ENCODE results near the gene ATP1A4.

Gene ATP1A4

GRCh38 chr1:160143695-160144094 lies 7.7 kb upstream of the ATP1A4 start:
- no peak overlapping the region for H3K27ac ChIP-seq (ENCODE audit: low read length)
- no peaks in the 10 kb centered on the region for H3K9me3 ChIP-seq (ENCODE audit: control insufficient read depth, insufficient read depth, low read length)
- no peak for DNase-seq (ENCODE audit: low read depth, low spot score)
- H3K36me3 ChIP-seq (ENCODE audit: control insufficient read depth, insufficient read depth, low read length), result no peaks in the 10 kb centered on the region
- no CpG with 5 or more reads among the region's 1 CpG for WGBS (ENCODE audit: insufficient coverage, insufficient read length)
- H3K4me1 ChIP-seq (ENCODE audit: control insufficient read depth, insufficient read depth, low read length), result no peaks in the 10 kb centered on the region
- H3K4me3 ChIP-seq (ENCODE audit: low read length), result no peak overlapping the region
- no peaks in the 10 kb centered on the region for H3K27me3 ChIP-seq (ENCODE audit: control insufficient read depth, insufficient read depth, low read length)

- WGBS (ENCODE audit: insufficient coverage, insufficient read length), result no CpG with 5 or more reads among the region's 4 CpGs
These were observed 6.5 kb upstream of the ATP1A4 start for GRCh38 chr1:160144921-160145320.

GRCh38 chr1:160146107-160146506 lies 5.3 kb upstream of the ATP1A4 start:
- H3K27ac ChIP-seq (ENCODE audit: low read length), result no peak overlapping the region
- no peaks in the 10 kb centered on the region for H3K36me3 ChIP-seq (ENCODE audit: control insufficient read depth, insufficient read depth, low read length)
- WGBS (ENCODE audit: insufficient coverage, insufficient read length), result no CpG with 5 or more reads among the region's 14 CpGs
- no peak for DNase-seq (ENCODE audit: low read depth, low spot score)
- H3K4me3 ChIP-seq (ENCODE audit: low read length), result no peak overlapping the region
- no peaks in the 10 kb centered on the region for H3K4me1 ChIP-seq (ENCODE audit: control insufficient read depth, insufficient read depth, low read length)
- no peaks in the 10 kb centered on the region for H3K27me3 ChIP-seq (ENCODE audit: control insufficient read depth, insufficient read depth, low read length)
- H3K9me3 ChIP-seq (ENCODE audit: control insufficient read depth, insufficient read depth, low read length), result no peaks in the 10 kb centered on the region

More at GRCh38 chr1:160144921-160145320, 6.5 kb upstream of the ATP1A4 start:
- no peaks in the 10 kb centered on the region for H3K4me1 ChIP-seq (ENCODE audit: control insufficient read depth, insufficient read depth, low read length)
- no peak for DNase-seq (ENCODE audit: low read depth, low spot score)
- no peaks in the 10 kb centered on the region for H3K9me3 ChIP-seq (ENCODE audit: control insufficient read depth, insufficient read depth, low read length)
- H3K27me3 ChIP-seq (ENCODE audit: control insufficient read depth, insufficient read depth, low read length), result no peaks in the 10 kb centered on the region
- no peak overlapping the region for H3K27ac ChIP-seq (ENCODE audit: low read length)
- H3K4me3 ChIP-seq (ENCODE audit: low read length), result no peak overlapping the region
- H3K36me3 ChIP-seq (ENCODE audit: control insufficient read depth, insufficient read depth, low read length), result no peaks in the 10 kb centered on the region

GRCh38 chr1:160148121-160148520 lies 3.3 kb upstream of the ATP1A4 start:
- Histone ChIP-seq H3K9me3 (ENCODE audit: control insufficient read depth, insufficient read depth, low read length) (no peaks in the 10 kb centered on the region), H3K36me3 (ENCODE audit: control insufficient read depth, insufficient read depth, low read length) (no peaks in the 10 kb centered on the region), H3K27me3 (ENCODE audit: control insufficient read depth, insufficient read depth, low read length) (no peaks in the 10 kb centered on the region), H3K4me3 (ENCODE audit: low read length) (no peak overlapping the region), H3K27ac (ENCODE audit: low read length) (no peak overlapping the region), H3K4me1 (ENCODE audit: control insufficient read depth, insufficient read depth, low read length) (no peaks in the 10 kb centered on the region)
- no CpG with 5 or more reads among the region's 3 CpGs for WGBS (ENCODE audit: insufficient coverage, insufficient read length)
- DNase-seq (ENCODE audit: low read depth, low spot score), result no peak

- no peak overlapping the region for H3K27ac ChIP-seq (ENCODE audit: low read length)
- no peak for DNase-seq (ENCODE audit: low read depth, low spot score)
These were observed 2.2 kb upstream of the ATP1A4 start for GRCh38 chr1:160149233-160149632.

GRCh38 chr1:160149716-160150115 lies 1.7 kb upstream of the ATP1A4 start:
- no CpG with 5 or more reads among the region's 2 CpGs for WGBS (ENCODE audit: insufficient coverage, insufficient read length)
- no peak for DNase-seq (ENCODE audit: low read depth, low spot score)
- Histone ChIP-seq H3K27me3 (ENCODE audit: control insufficient read depth, insufficient read depth, low read length) (no peaks in the 10 kb centered on the region), H3K9me3 (ENCODE audit: control insufficient read depth, insufficient read depth, low read length) (no peaks in the 10 kb centered on the region), H3K4me3 (ENCODE audit: low read length) (no peak overlapping the region), H3K4me1 (ENCODE audit: control insufficient read depth, insufficient read depth, low read length) (no peaks in the 10 kb centered on the region), H3K36me3 (ENCODE audit: control insufficient read depth, insufficient read depth, low read length) (no peaks in the 10 kb centered on the region), H3K27ac (ENCODE audit: low read length) (no peak overlapping the region)

More at GRCh38 chr1:160149233-160149632, 2.2 kb upstream of the ATP1A4 start:
- Histone ChIP-seq H3K4me1 (ENCODE audit: control insufficient read depth, insufficient read depth, low read length) (no peaks in the 10 kb centered on the region), H3K4me3 (ENCODE audit: low read length) (no peak overlapping the region), H3K36me3 (ENCODE audit: control insufficient read depth, insufficient read depth, low read length) (no peaks in the 10 kb centered on the region), H3K9me3 (ENCODE audit: control insufficient read depth, insufficient read depth, low read length) (no peaks in the 10 kb centered on the region), H3K27me3 (ENCODE audit: control insufficient read depth, insufficient read depth, low read length) (no peaks in the 10 kb centered on the region)

GRCh38 chr1:160154790-160155189 lies 3.4 kb downstream of the ATP1A4 start:
- Histone ChIP-seq H3K4me3 (ENCODE audit: low read length) (no peak overlapping the region), H3K27me3 (ENCODE audit: control insufficient read depth, insufficient read depth, low read length) (no peaks in the 10 kb centered on the region), H3K27ac (ENCODE audit: low read length) (no peak overlapping the region), H3K4me1 (ENCODE audit: control insufficient read depth, insufficient read depth, low read length) (no peaks in the 10 kb centered on the region), H3K36me3 (ENCODE audit: control insufficient read depth, insufficient read depth, low read length) (no peaks in the 10 kb centered on the region), H3K9me3 (ENCODE audit: control insufficient read depth, insufficient read depth, low read length) (no peaks in the 10 kb centered on the region)
- WGBS (ENCODE audit: insufficient coverage, insufficient read length), result no CpG with 5 or more reads among the region's 3 CpGs
- DNase-seq (ENCODE audit: low read depth, low spot score), result no peak

GRCh38 chr1:160156361-160156760 lies 5.0 kb downstream of the ATP1A4 start:
- WGBS (ENCODE audit: insufficient coverage, insufficient read length), result no CpG with 5 or more reads among the region's 5 CpGs
- Histone ChIP-seq H3K27ac (ENCODE audit: low read length) (no peak overlapping the region), H3K4me1 (ENCODE audit: control insufficient read depth, insufficient read depth, low read length) (no peaks in the 10 kb centered on the region), H3K4me3 (ENCODE audit: low read length) (no peak overlapping the region), H3K9me3 (ENCODE audit: control insufficient read depth, insufficient read depth, low read length) (no peaks in the 10 kb centered on the region), H3K36me3 (ENCODE audit: control insufficient read depth, insufficient read depth, low read length) (no peaks in the 10 kb centered on the region), H3K27me3 (ENCODE audit: control insufficient read depth, insufficient read depth, low read length) (no peaks in the 10 kb centered on the region)
- DNase-seq (ENCODE audit: low read depth, low spot score), result no peak

GRCh38 chr1:160157174-160157573 lies 5.8 kb downstream of the ATP1A4 start:
- no CpG with 5 or more reads among the region's 4 CpGs for WGBS (ENCODE audit: insufficient coverage, insufficient read length)
- Histone ChIP-seq H3K4me1 (ENCODE audit: control insufficient read depth, insufficient read depth, low read length) (no peaks in the 10 kb centered on the region), H3K36me3 (ENCODE audit: control insufficient read depth, insufficient read depth, low read length) (no peaks in the 10 kb centered on the region), H3K27ac (ENCODE audit: low read length) (no peak overlapping the region), H3K27me3 (ENCODE audit: control insufficient read depth, insufficient read depth, low read length) (no peaks in the 10 kb centered on the region), H3K4me3 (ENCODE audit: low read length) (no peak overlapping the region), H3K9me3 (ENCODE audit: control insufficient read depth, insufficient read depth, low read length) (no peaks in the 10 kb centered on the region)
- DNase-seq (ENCODE audit: low read depth, low spot score), result no peak

GRCh38 chr1:160158031-160158430 lies 6.6 kb downstream of the ATP1A4 start:
- no peaks in the 10 kb centered on the region for H3K36me3 ChIP-seq (ENCODE audit: control insufficient read depth, insufficient read depth, low read length)
- no peaks in the 10 kb centered on the region for H3K9me3 ChIP-seq (ENCODE audit: control insufficient read depth, insufficient read depth, low read length)
- H3K27me3 ChIP-seq (ENCODE audit: control insufficient read depth, insufficient read depth, low read length), result no peaks in the 10 kb centered on the region
- WGBS (ENCODE audit: insufficient coverage, insufficient read length), result no CpG with 5 or more reads among the region's 3 CpGs
- no peaks in the 10 kb centered on the region for H3K4me1 ChIP-seq (ENCODE audit: control insufficient read depth, insufficient read depth, low read length)
- DNase-seq (ENCODE audit: low read depth, low spot score), result no peak
- H3K27ac ChIP-seq (ENCODE audit: low read length), result no peak overlapping the region
- H3K4me3 ChIP-seq (ENCODE audit: low read length), result no peak overlapping the region

- Histone ChIP-seq H3K4me1 (ENCODE audit: control insufficient read depth, insufficient read depth, low read length) (no peaks in the 10 kb centered on the region), H3K4me3 (ENCODE audit: low read length) (no peak overlapping the region), H3K9me3 (ENCODE audit: control insufficient read depth, insufficient read depth, low read length) (no peaks in the 10 kb centered on the region), H3K36me3 (ENCODE audit: control insufficient read depth, insufficient read depth, low read length) (no peaks in the 10 kb centered on the region), H3K27ac (ENCODE audit: low read length) (no peak overlapping the region), H3K27me3 (ENCODE audit: control insufficient read depth, insufficient read depth, low read length) (no peaks in the 10 kb centered on the region)
- no CpG with 5 or more reads among the region's 4 CpGs for WGBS (ENCODE audit: insufficient coverage, insufficient read length)
- DNase-seq (ENCODE audit: low read depth, low spot score), result no peak
These were observed 7.1 kb downstream of the ATP1A4 start for GRCh38 chr1:160158534-160158933.
